Gastroesophageal sphincter (tissue), 4 donors: ENCODE data around the gene SPON2. TPM values are rescaled to one million over a fixed set of nuclear protein-coding genes. Genes with fewer than 3 reads are reported as not detected.
"Not testable (repeated sequence)": the region's sequence is repeated elsewhere in the genome, so short reads cannot be mapped to it uniquely, and the experiment has no call there.

Source experiments
- ATAC-seq: fragments of 150-250 bp; one replicate; pipeline ENCODE4 v1.9.1; 2016; ENCODE audit warnings: mild to moderate bottlenecking, moderate library complexity
- H3K27ac ChIP-seq, 4 donors: fragments of 200-600 bp; sonication (generic) in 3 of 4; 1 replicate in 3 of 4; 2 replicates in 1 of 4; pipeline ENCODE4 v1.5.1; 2016 to 2019
- H3K27me3 ChIP-seq: fragments of 200-600 bp; sonication (generic); one replicate; pipeline ENCODE4 v1.5.1; 2019
- H3K36me3 ChIP-seq, 2 donors: fragments of 200-600 bp; sonication (generic); one replicate each; pipeline ENCODE4 v1.5.1; 2019; ENCODE audit warnings: control low read depth in 1 of 2
- H3K4me1 ChIP-seq, 3 donors: fragments of 200-600 bp; sonication (generic); 1 replicate in 2 of 3; 2 replicates in 1 of 3; pipeline ENCODE4 v1.5.1; 2016 to 2019; ENCODE audit warnings: control low read depth in 2 of 3
- H3K4me3 ChIP-seq, 2 donors: fragments of 200-600 bp; sonication (generic); one replicate each; pipeline ENCODE4 v1.5.1; 2019; ENCODE audit warnings: mild to moderate bottlenecking in 1 of 2, moderate library complexity in 1 of 2
- H3K9me3 ChIP-seq, 3 donors: fragments of 200-600 bp; sonication (generic); one replicate each; pipeline ENCODE4 v1.5.1; 2017 to 2019; ENCODE audit warnings: control low read depth in 2 of 3
- CTCF ChIP-seq, 4 experiments: fragments of 200-600 bp in 2 of 4; fragments of 450-650 bp in 2 of 4; sonication (generic) in 1 of 4; IDR thresholded peaks; one replicate each; pipeline ENCODE4 v1.5.1; 2017 to 2019; ENCODE audit warnings: antibody characterized with exemption in 4 of 4, mild to moderate bottlenecking in 2 of 4, moderate library complexity in 2 of 4
- EP300 ChIP-seq: sonication (generic); formaldehyde crosslinking; IDR thresholded peaks from one replicate; pipeline ENCODE4 v1.6.1; 2017; ENCODE audit warnings: antibody characterized with exemption, mild to moderate bottlenecking
- POLR2A ChIP-seq, 2 donors: fragments of 450-650 bp; IDR thresholded peaks; one replicate each; pipeline ENCODE4 v1.6.1; 2017; ENCODE audit warnings: antibody characterized with exemption in 2 of 2, mild to moderate bottlenecking in 2 of 2, moderate library complexity in 1 of 2
- POLR2AphosphoS5 ChIP-seq: sonication (generic); formaldehyde crosslinking; IDR thresholded peaks from one replicate; pipeline ENCODE4 v1.6.1; 2017; ENCODE audit warnings: antibody characterized with exemption
- WGBS, 2 donors: methylation state at CpG; one replicate each; pipeline ENCODE4 v1.1.5; 2018; ENCODE audit warnings: low coverage in 1 of 2; 5-methylcytosine and 5-hydroxymethylcytosine counted together
- small RNA-seq, 4 donors: library from RNA; depleted of rRNA; stranded (forward); fragments of <200 nt; gene quantifications; one replicate each; pipeline ENCODE3, GENCODE V24; 2016
- total RNA-seq, 4 donors: library from RNA; depleted of rRNA; stranded (reverse); fragments of >200 nt; gene quantifications; one replicate each; pipeline ENCODE4 v1.1.0, GENCODE V29; 2016

Gene SPON2
- total RNA-seq, 4 donors from 2014 or later: 16.3 to 72.5 (median 55.0) TPM

- no peaks in the 10 kb centered on the region for H3K9me3 ChIP-seq
- H3K27me3 ChIP-seq: peaks cover 10% of the 10 kb centered on the region
- peaks cover 0 to 10% (median 0%) of the 10 kb centered on the region in 3 donors for H3K4me1 ChIP-seq
- no peak overlapping the region for H3K4me3 ChIP-seq
- WGBS, 2 donors: 13 to 14% methylated on average over 11 to 12 of the region's 13 CpGs
- H3K27ac ChIP-seq: no peak overlapping the region
- TF ChIP-seq POLR2AphosphoS5 (no peak), CTCF (IDR thresholded peaks at IDR 0.05) (peak; percentile 95 to 99 (median 98)), EP300 (no peak)
- no peaks in the 10 kb centered on the region for H3K36me3 ChIP-seq
- ATAC-seq: peak; percentile 94
Measured at GRCh38 chr4:1130316-1131186, 41.8 kb downstream of the SPON2 start.

GRCh38 chr4:1126506-1126905, 45.9 kb downstream of the SPON2 start:
- no peak overlapping the region for H3K4me3 ChIP-seq
- no peak for ATAC-seq
- H3K4me1 ChIP-seq: peaks cover 0 to 10% (median 0%) of the 10 kb centered on the region in 3 donors
- H3K9me3 ChIP-seq: no peaks in the 10 kb centered on the region
- TF ChIP-seq POLR2A (IDR thresholded peaks at IDR 0.05): no peak
- TF ChIP-seq EP300: no peak
- no peak for TF ChIP-seq CTCF (IDR thresholded peaks at IDR 0.05)
- no peak for TF ChIP-seq POLR2AphosphoS5
- H3K27me3 ChIP-seq: peaks cover 5% of the 10 kb centered on the region
- H3K27ac ChIP-seq: no peak overlapping the region
- H3K36me3 ChIP-seq: no peaks in the 10 kb centered on the region
- WGBS, 2 donors: 17 to 33% methylated on average over 1 of the region's 1 CpG

GRCh38 chr4:1125466-1125865, 46.9 kb downstream of the SPON2 start:
- H3K4me1 ChIP-seq: not testable (repeated sequence)

GRCh38 chr4:1124818-1125217, 47.6 kb downstream of the SPON2 start:
- H3K36me3 ChIP-seq: no peaks in the 10 kb centered on the region
- no peak overlapping the region for H3K27ac ChIP-seq
- H3K4me3 ChIP-seq: no peak overlapping the region
- ATAC-seq: no peak
- H3K9me3 ChIP-seq: no peaks in the 10 kb centered on the region
- TF ChIP-seq CTCF (IDR thresholded peaks at IDR 0.05) (no peak), POLR2A (IDR thresholded peaks at IDR 0.05) (no peak), EP300 (no peak), POLR2AphosphoS5 (no peak)
- 63 to 75% methylated on average over 2 to 4 of the region's 4 CpGs for WGBS, 2 donors
- no peaks in the 10 kb centered on the region for H3K4me1 ChIP-seq
- peaks cover 5% of the 10 kb centered on the region for H3K27me3 ChIP-seq

More at GRCh38 chr4:1125466-1125865, 46.9 kb downstream of the SPON2 start:
- not testable (repeated sequence) for H3K9me3 ChIP-seq, H3K27ac ChIP-seq, H3K4me3 ChIP-seq, ATAC-seq, H3K27me3 ChIP-seq, H3K36me3 ChIP-seq
- WGBS, 2 donors: 79 to 93% methylated on average over 2 to 4 of the region's 4 CpGs

- whole genome bisulfite sequencing, 2 donors: 66% methylated on average over 3 of the region's 3 CpGs; no CpG with 5 or more reads in 1 of the 2 donors
- no peak for ATAC-seq
Measured at GRCh38 chr4:1122505-1122904, 49.9 kb downstream of the SPON2 start.

More at GRCh38 chr4:1122505-1122904, 49.9 kb downstream of the SPON2 start:
- no peaks in the 10 kb centered on the region for H3K9me3 ChIP-seq
- H3K27me3 ChIP-seq: peaks cover under 1% of the 10 kb centered on the region
- no peak overlapping the region for H3K27ac ChIP-seq
- no peak overlapping the region for H3K4me3 ChIP-seq
- no peaks in the 10 kb centered on the region for H3K36me3 ChIP-seq
- H3K4me1 ChIP-seq: no peaks in the 10 kb centered on the region
- no peak for TF ChIP-seq EP300
- TF ChIP-seq POLR2A (IDR thresholded peaks at IDR 0.05): no peak

Small RNA genes within 50 kb of the gene (small RNA-seq; reads per million reads assigned to genes)
- gene RF00554: 0 reads per million in 4 donors

Other genes with a start within 250 kb of the SPON2 start
- gene GAK, start 240.3 kb downstream of the SPON2 start, total RNA-seq: 10 to 100 TPM; 70.1 to 95.3 (median 78.1) TPM
- 10 to 100 TPM; 21.7 to 40.3 (median 24.2) TPM for gene TMEM175, start 240.1 kb downstream of the SPON2 start, total RNA-seq
- gene DGKQ, start 199.0 kb downstream of the SPON2 start, total RNA-seq: 10 to 100 TPM in 2 of 4 donors, 1 to 10 TPM in 2; 7.5 to 13.5 (median 9.3) TPM
- gene IDUA, start 185.5 kb downstream of the SPON2 start, total RNA-seq: 10 to 100 TPM in 2 of 4 donors, 1 to 10 TPM in 2; 4.6 to 15.1 (median 12.2) TPM
- gene SLC26A1, start 179.2 kb downstream of the SPON2 start, total RNA-seq: not detected
- gene FGFRL1, start 161.0 kb downstream of the SPON2 start, total RNA-seq: 10 to 100 TPM; 21.9 to 36.8 (median 25.4) TPM
- gene RNF212, start 59.0 kb downstream of the SPON2 start, total RNA-seq: 1 to 10 TPM; 1.5 to 6.9 (median 4.6) TPM
- 100 to 1,000 TPM; 126 to 271 (median 164) TPM for gene CTBP1, start 76.5 kb upstream of the SPON2 start, total RNA-seq
- gene MAEA, start 117.3 kb upstream of the SPON2 start, total RNA-seq: 10 to 100 TPM; 47.2 to 62.1 (median 53.9) TPM
- gene UVSSA, start 174.6 kb upstream of the SPON2 start, total RNA-seq: 10 to 100 TPM in 2 of 4 donors, 1 to 10 TPM in 2; 3.1 to 24.1 (median 9.9) TPM
- not detected for gene NKX1-1, start 233.9 kb upstream of the SPON2 start, total RNA-seq